HepG2 (cell line): ENCODE data around the gene DCLK1. TPM values are rescaled to one million over a fixed set of nuclear protein-coding genes. Genes with fewer than 3 reads are reported as not detected.

Experiments used
- ATAC-seq: fragments of 200-7000 bp; cut with Tn5 transposase; 3 replicates; pipeline ENCODE4 v1.9.1; 2020; ENCODE audit warnings: mild to moderate bottlenecking, moderate library complexity
- BruUV-seq: library from RNA; stranded (reverse); fragments of 400-500 nt; replicated peaks from 2 replicates; lab custom pipeline; 2021; lab: Mats Ljungman, UMichigan
- CTCF ChIA-PET: fragments of 300-600 bp; formaldehyde crosslinking; extraction: SDS; loops from one replicate; lab custom pipeline; 2021; ENCODE audit warnings: low total read pairs, inconsistent platforms, low intra/inter-chr PET ratio; lab: Yijun Ruan, JAX
- POLR2A ChIA-PET: fragments of 350-600 bp; sonication (Branson Sonifier 250); formaldehyde crosslinking; loops from one replicate; lab custom pipeline; 2020; ENCODE audit warnings: antibody characterized with exemption, inconsistent platforms; lab: Yijun Ruan, JAX
- DNase-seq: peaks from one replicate; pipeline ENCODE4 v3.0.0-alpha.2; 2015; ENCODE audit warnings: low spot score
- FAIRE-seq: peaks from 3 replicates; lab custom pipeline; 2011; peaks lifted over from hg19 to GRCh38; lab: Jason Lieb, UNC
- H2AFZ ChIP-seq: one replicate; pipeline ENCODE4 v1.6.1; 2011; ENCODE audit warnings: low read length, inconsistent platforms
- H3K27ac ChIP-seq: fragments of 300-600 bp; 3 replicates; pipeline ENCODE4 v1.8.0; 2011; ENCODE audit warnings: mixed run types, mild to moderate bottlenecking, mixed read lengths, low read length, inconsistent platforms; ENCODE audit not compliant: insufficient read depth; ENCODE audit errors: extremely low read length
- H3K27me3 ChIP-seq, 2 experiments: fragments of 200-600 bp in 1 of 2; 2 replicates in 1 of 2; 3 replicates in 1 of 2; pipeline versions ENCODE4 v1.6.0 to v1.8.0; 2011; ENCODE audit warnings: low read length in 2 of 2, mild to moderate bottlenecking in 2 of 2, moderate library complexity in 2 of 2, inconsistent platforms in 1 of 2; ENCODE audit not compliant: insufficient read depth in 2 of 2, control insufficient read depth in 1 of 2
- H3K36me3 ChIP-seq, 2 experiments: fragments of 200-600 bp in 1 of 2; replicated peaks in 1 of 2; 2 replicates in 1 of 2; 3 replicates in 1 of 2; pipeline versions ENCODE4 v1.5.1 to v1.8.0; 2011; ENCODE audit warnings: low read length in 2 of 2, inconsistent platforms in 1 of 2; ENCODE audit not compliant: insufficient read depth in 2 of 2, control insufficient read depth in 1 of 2
- H3K4me1 ChIP-seq: 2 replicates; pipeline ENCODE4 v1.5.1; 2012; ENCODE audit warnings: low read length, inconsistent platforms; ENCODE audit not compliant: insufficient read depth
- H3K4me2 ChIP-seq: 2 replicates; pipeline ENCODE4 v1.6.0; 2011; ENCODE audit warnings: low read depth, low read length, inconsistent platforms
- H3K4me3 ChIP-seq, 3 experiments: fragments of 200-600 bp in 1 of 3; sonication (generic), shearing (Covaris generic) in 1 of 3; replicated peaks in 1 of 3; 2 replicates each; pipeline ENCODE4 v1.5.1; 2011 to 2016; ENCODE audit warnings: low read length in 3 of 3, inconsistent platforms in 2 of 3, low read depth in 2 of 3, mild to moderate bottlenecking in 2 of 3, control low read depth in 1 of 3, mixed read lengths in 1 of 3; ENCODE audit not compliant: insufficient read depth in 1 of 3
- H3K79me2 ChIP-seq: one replicate; pipeline ENCODE4 v1.6.1; 2011; ENCODE audit warnings: low read length, inconsistent platforms; ENCODE audit not compliant: insufficient read depth
- H3K9ac ChIP-seq: 2 replicates; pipeline ENCODE4 v1.6.0; 2011; ENCODE audit warnings: mild to moderate bottlenecking, low read depth, low read length, inconsistent platforms; ENCODE audit not compliant: insufficient read depth
- H3K9me3 ChIP-seq: 2 replicates; pipeline ENCODE4 v1.5.1; 2012; ENCODE audit warnings: mild to moderate bottlenecking, low read length
- H4K20me1 ChIP-seq: 2 replicates; pipeline ENCODE4 v1.6.0; 2011; ENCODE audit warnings: inconsistent platforms, mild to moderate bottlenecking, low read length, moderate library complexity; ENCODE audit not compliant: insufficient read depth
- AGO1 ChIP-seq: fragments of 200-400 bp; formaldehyde crosslinking; IDR thresholded peaks from 2 replicates; pipeline ENCODE4 v1.6.1; 2017; ENCODE audit warnings: mild to moderate bottlenecking, low read depth, low read length, moderate library complexity; ENCODE audit not compliant: poor library complexity, severe bottlenecking
- DR1 ChIP-seq: sonication (generic); formaldehyde crosslinking; IDR thresholded peaks from 2 replicates; pipeline ENCODE4 v1.8.0; 2021; ENCODE audit warnings: mild to moderate bottlenecking, missing genetic modification reagents, inconsistent platforms
- ELF3 ChIP-seq: IDR thresholded peaks from 2 replicates; pipeline ENCODE4 v1.6.1; 2016; ENCODE audit warnings: missing genetic modification reagents, missing compliant biosample characterization
- GATA4 ChIP-seq: sonication (generic); IDR thresholded peaks from 2 replicates; pipeline ENCODE4 v1.6.1; 2016; ENCODE audit warnings: antibody characterized with exemption, low read depth, borderline replicate concordance
- HNF4G ChIP-seq, 2 experiments: sonication (generic) in 1 of 2; formaldehyde crosslinking in 1 of 2; IDR thresholded peaks; 2 replicates each; pipeline versions ENCODE4 v1.4.0 to v1.6.1; 2011 to 2020; ENCODE audit warnings: borderline replicate concordance in 2 of 2, low read depth in 2 of 2, mild to moderate bottlenecking in 2 of 2, low read length in 1 of 2, missing genetic modification reagents in 1 of 2, moderate library complexity in 1 of 2
- MIXL1 ChIP-seq: IDR thresholded peaks from 2 replicates; pipeline ENCODE4 v1.6.1; 2016
- NFE2L1 ChIP-seq: sonication (generic); formaldehyde crosslinking; IDR thresholded peaks from 2 replicates; pipeline ENCODE4 v1.4.0; 2020; ENCODE audit warnings: missing genetic modification reagents, mild to moderate bottlenecking, borderline replicate concordance
- PREB ChIP-seq: sonication (generic); formaldehyde crosslinking; IDR thresholded peaks from 2 replicates; pipeline ENCODE4 v1.4.0; 2020; ENCODE audit warnings: missing genetic modification reagents
- SP1 ChIP-seq, 2 experiments: fragments of 450-650 bp in 1 of 2; sonication (generic) in 1 of 2; formaldehyde crosslinking in 1 of 2; IDR thresholded peaks; 2 replicates each; pipeline versions ENCODE4 v1.4.0 to v1.6.1; 2016 to 2020; ENCODE audit warnings: missing genetic modification reagents in 1 of 2
- TBP ChIP-seq: sonication (generic); formaldehyde crosslinking; IDR thresholded peaks from 2 replicates; pipeline ENCODE4 v1.5.0; 2020; ENCODE audit warnings: missing genetic modification reagents
- ZBTB49 ChIP-seq: sonication (generic); formaldehyde crosslinking; IDR thresholded peaks from 2 replicates; pipeline ENCODE4 v1.4.0; 2020; ENCODE audit warnings: missing genetic modification reagents, borderline replicate concordance
- ZNF251 ChIP-seq: sonication (generic); formaldehyde crosslinking; IDR thresholded peaks from 2 replicates; pipeline ENCODE4 v1.9.0; 2021; ENCODE audit warnings: mild to moderate bottlenecking, missing genetic modification reagents
- ZNF557 ChIP-seq: sonication (generic); formaldehyde crosslinking; IDR thresholded peaks from 2 replicates; pipeline ENCODE4 v1.4.0; 2020; ENCODE audit warnings: missing genetic modification reagents
- ZNF652 ChIP-seq: IDR thresholded peaks from 2 replicates; pipeline ENCODE4 v1.6.1; 2016; ENCODE audit warnings: low read depth, borderline replicate concordance
- WGBS: methylation state at CpG from one replicate; pipeline ENCODE4 v1.1.6; 2017; ENCODE audit warnings: low lambda C conversion rate; 5-methylcytosine and 5-hydroxymethylcytosine counted together
- in situ Hi-C: cut with HindIII; loops from 2 replicates; pipeline ENCODE4 v1.10.0; 2017; ENCODE audit warnings: low pct_unique_long_range_greater_than_20kb; ENCODE audit not compliant: extremely low pct_ligation_motif_present
- intact Hi-C: fragments of 100-400 bp; cut with micrococcal nuclease; formaldehyde crosslinking; loops from one replicate; pipeline ENCODE4 v1.10.0; 2022; ENCODE audit not compliant: unreplicated experiment
- polyA plus RNA-seq, 8 experiments: library from polyadenylated mRNA; depleted of rRNA in 3 of 8; stranded (reverse) in 7 of 8; unstranded in 1 of 8; fragments of >200 nt; fragmentation: Illumina TruSeq in 4 of 8; extraction: Trizol in 4 of 8; gene quantifications; 2 replicates each; pipeline versions ENCODE4 v1.2.1 to v1.2.3, GENCODE V29; 2011 to 2016; ENCODE audit warnings: low read depth in 4 of 8, missing spikeins in 1 of 8, mixed read lengths in 1 of 8; ENCODE audit not compliant: insufficient read depth in 1 of 8
- total RNA-seq, 5 experiments: library from RNA; depleted of rRNA; stranded (reverse); fragments of >200 nt; fragmentation: Illumina TruSeq; extraction: Trizol; gene quantifications; 2 replicates each; pipeline ENCODE4 v1.2.3, GENCODE V29; 2016; ENCODE audit warnings: low read depth in 1 of 5
- TF ChIP-seq, protein P1 (sequence below): sonication (generic); formaldehyde crosslinking; IDR thresholded peaks from 2 replicates; pipeline ENCODE4 v1.5.1; 2020; ENCODE audit warnings: mild to moderate bottlenecking, missing genetic modification reagents, borderline replicate concordance

DCLK1 gene
- total and polyA plus RNA-seq, 2 of the 13 experiments (the other 11 are each of a cell fraction or from before 2014, with no cell fraction given): not detected

GRCh38 chr13:36130552-36131221 is 495 bp downstream of the DCLK1 start:
- peak; percentile 54 for ATAC-seq
- Histone ChIP-seq H3K36me3 (no peaks in the 10 kb centered on the region), H4K20me1 (no peaks in the 10 kb centered on the region), H2AFZ (no peak overlapping the region), H3K27me3 (peaks cover 2 to 25% of the 10 kb centered on the region in 2 experiments; a peak in 3 of 5 replicates), H3K4me1 (no peaks in the 10 kb centered on the region), H3K9ac (no peak overlapping the region), H3K27ac (no peak overlapping the region), H3K4me3 (no peak overlapping the region), H3K4me2 (no peak overlapping the region), H3K9me3 (no peaks in the 10 kb centered on the region), H3K79me2 (no peaks in the 10 kb centered on the region)
- in situ Hi-C loops (no loop called here), intact Hi-C loops (loop anchor here (1.0 kb wide), 1 partner anchor 24 kb away; no protein-coding TSS in a partner anchor)
- no peak for DNase-seq
- FAIRE-seq: no peak
- ChIA-PET POLR2A (no interaction called here), CTCF (no interaction called here)
- WGBS: 9% methylated on average over 19 of the region's 61 CpGs
- BruUV-seq: no TSS peak
- TF ChIP-seq ELF3 (no peak), ZNF557 (CRISPR knock-in tag) (no peak), TBP (CRISPR knock-in tag) (no peak), DR1 (CRISPR knock-in tag) (no peak), ZNF652 (CRISPR knock-in tag) (no peak), NFE2L1 (no peak), AGO1 (no peak), ZNF251 (no peak), MIXL1 (CRISPR knock-in tag) (no peak), PREB (CRISPR knock-in tag) (no peak), GATA4 (no peak), ZBTB49 (CRISPR knock-in tag) (no peak), SP1 (IDR thresholded peaks at IDR 0.05) (no peak), SP1 (CRISPR knock-in tag; IDR thresholded peaks at IDR 0.05) (no peak), HNF4G (IDR thresholded peaks at IDR 0.05; ENCODE audit: borderline replicate concordance, low read depth, low read length) (no peak), HNF4G (CRISPR knock-in tag; IDR thresholded peaks at IDR 0.05; ENCODE audit: borderline replicate concordance, low read depth) (no peak)
- TF ChIP-seq, protein P1, sequence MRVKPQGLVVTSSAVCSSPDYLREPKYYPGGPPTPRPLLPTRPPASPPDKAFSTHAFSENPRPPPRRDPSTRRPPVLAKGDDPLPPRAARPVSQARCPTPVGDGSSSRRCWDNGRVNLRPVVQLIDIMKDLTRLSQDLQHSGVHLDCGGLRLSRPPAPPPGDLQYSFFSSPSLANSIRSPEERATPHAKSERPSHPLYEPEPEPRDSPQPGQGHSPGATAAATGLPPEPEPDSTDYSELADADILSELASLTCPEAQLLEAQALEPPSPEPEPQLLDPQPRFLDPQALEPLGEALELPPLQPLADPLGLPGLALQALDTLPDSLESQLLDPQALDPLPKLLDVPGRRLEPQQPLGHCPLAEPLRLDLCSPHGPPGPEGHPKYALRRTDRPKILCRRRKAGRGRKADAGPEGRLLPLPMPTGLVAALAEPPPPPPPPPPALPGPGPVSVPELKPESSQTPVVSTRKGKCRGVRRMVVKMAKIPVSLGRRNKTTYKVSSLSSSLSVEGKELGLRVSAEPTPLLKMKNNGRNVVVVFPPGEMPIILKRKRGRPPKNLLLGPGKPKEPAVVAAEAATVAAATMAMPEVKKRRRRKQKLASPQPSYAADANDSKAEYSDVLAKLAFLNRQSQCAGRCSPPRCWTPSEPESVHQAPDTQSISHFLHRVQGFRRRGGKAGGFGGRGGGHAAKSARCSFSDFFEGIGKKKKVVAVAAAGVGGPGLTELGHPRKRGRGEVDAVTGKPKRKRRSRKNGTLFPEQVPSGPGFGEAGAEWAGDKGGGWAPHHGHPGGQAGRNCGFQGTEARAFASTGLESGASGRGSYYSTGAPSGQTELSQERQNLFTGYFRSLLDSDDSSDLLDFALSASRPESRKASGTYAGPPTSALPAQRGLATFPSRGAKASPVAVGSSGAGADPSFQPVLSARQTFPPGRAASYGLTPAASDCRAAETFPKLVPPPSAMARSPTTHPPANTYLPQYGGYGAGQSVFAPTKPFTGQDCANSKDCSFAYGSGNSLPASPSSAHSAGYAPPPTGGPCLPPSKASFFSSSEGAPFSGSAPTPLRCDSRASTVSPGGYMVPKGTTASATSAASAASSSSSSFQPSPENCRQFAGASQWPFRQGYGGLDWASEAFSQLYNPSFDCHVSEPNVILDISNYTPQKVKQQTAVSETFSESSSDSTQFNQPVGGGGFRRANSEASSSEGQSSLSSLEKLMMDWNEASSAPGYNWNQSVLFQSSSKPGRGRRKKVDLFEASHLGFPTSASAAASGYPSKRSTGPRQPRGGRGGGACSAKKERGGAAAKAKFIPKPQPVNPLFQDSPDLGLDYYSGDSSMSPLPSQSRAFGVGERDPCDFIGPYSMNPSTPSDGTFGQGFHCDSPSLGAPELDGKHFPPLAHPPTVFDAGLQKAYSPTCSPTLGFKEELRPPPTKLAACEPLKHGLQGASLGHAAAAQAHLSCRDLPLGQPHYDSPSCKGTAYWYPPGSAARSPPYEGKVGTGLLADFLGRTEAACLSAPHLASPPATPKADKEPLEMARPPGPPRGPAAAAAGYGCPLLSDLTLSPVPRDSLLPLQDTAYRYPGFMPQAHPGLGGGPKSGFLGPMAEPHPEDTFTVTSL (CRISPR knock-in tag): no peak
